Activated T-cell treated with anti-CD3 and anti-CD28 coated beads for 24 hours (primary cell): ENCODE data around the gene ABCA2.
"Not testable (repeated sequence)": the region's sequence is repeated elsewhere in the genome, so short reads cannot be mapped to it uniquely, and the experiment has no call there.

ENCODE experiments used
- DNase-seq: peaks from one replicate; pipeline ENCODE4 v3.0.0-alpha.2; 2020; ENCODE audit warnings: low read depth

Gene ABCA2

GRCh38 chr9:137064027-137064879, 36.2 kb upstream of the ABCA2 start:
- DNase-seq = peak; percentile 40

- no peak for DNase-seq
Measured at GRCh38 chr9:137063311-137064026, 35.4 kb upstream of the ABCA2 start.

- not testable (repeated sequence) for DNase-seq
Measured at GRCh38 chr9:137062798-137063197, 34.8 kb upstream of the ABCA2 start.

GRCh38 chr9:137062384-137062783, 34.3 kb upstream of the ABCA2 start:
- no peak for DNase-seq

- DNase-seq = no peak
Measured at GRCh38 chr9:137058521-137059234, 30.6 kb upstream of the ABCA2 start.

GRCh38 chr9:137057545-137057944, 29.5 kb upstream of the ABCA2 start:
- DNase-seq = no peak

GRCh38 chr9:137056739-137057415, 28.8 kb upstream of the ABCA2 start:
- no peak for DNase-seq

- DNase-seq = no peak
Measured at GRCh38 chr9:137055385-137056364, 27.6 kb upstream of the ABCA2 start.

- DNase-seq = no peak
Measured at GRCh38 chr9:137054932-137055384, 26.9 kb upstream of the ABCA2 start.

- no peak for DNase-seq
Measured at GRCh38 chr9:137053944-137054931, 26.2 kb upstream of the ABCA2 start, which contains the start of gene ENTPD2. Gene ENTPD2, minus strand, starts transcription at chr9:137054061. Its CDS starts 64 bp downstream, at chr9:137053997.

GRCh38 chr9:137052998-137053943, 25.2 kb upstream of the ABCA2 start:
- DNase-seq = no peak

GRCh38 chr9:137052293-137052692, 24.3 kb upstream of the ABCA2 start:
- no peak for DNase-seq

- DNase-seq = no peak
Measured at GRCh38 chr9:137051145-137051724, 23.2 kb upstream of the ABCA2 start.

- DNase-seq = no peak
Measured at GRCh38 chr9:137050570-137050969, 22.5 kb upstream of the ABCA2 start.

GRCh38 chr9:137049544-137050449, 21.8 kb upstream of the ABCA2 start:
- no peak for DNase-seq

- no peak for DNase-seq
Measured at GRCh38 chr9:137048655-137049543, 20.9 kb upstream of the ABCA2 start.
